Left lung (tissue), 10 donors: ENCODE data around the gene LRSAM1. TPM values are rescaled to one million over a fixed set of nuclear protein-coding genes. Genes with fewer than 3 reads are reported as not detected.

Source experiments
- ATAC-seq: fragments of 200-7000 bp; cut with Tn5 transposase; one replicate; pipeline ENCODE4 v1.9.1; 2020; ENCODE audit warnings: moderate library complexity
- DNase-seq, 4 donors: peaks; one replicate each; pipeline ENCODE4 v3.0.0-alpha.2; 2013 to 2020
- H3K27ac ChIP-seq, 2 donors: fragments of 200-600 bp; sonication (generic) in 1 of 2; one replicate each; pipeline versions ENCODE4 v1.5.0 to v1.8.0; 2020 to 2021
- H3K27me3 ChIP-seq, 2 donors: fragments of 200-600 bp; sonication (generic) in 1 of 2; one replicate each; pipeline versions ENCODE4 v1.5.0 to v1.8.0; 2020 to 2021
- H3K36me3 ChIP-seq, 2 donors: fragments of 200-600 bp; sonication (generic) in 1 of 2; one replicate each; pipeline versions ENCODE4 v1.5.0 to v1.8.0; 2020 to 2021
- H3K4me1 ChIP-seq, 2 donors: fragments of 200-600 bp; one replicate each; pipeline ENCODE4 v1.8.0; 2021
- H3K4me3 ChIP-seq, 2 donors: fragments of 200-600 bp; sonication (generic) in 1 of 2; one replicate each; pipeline versions ENCODE4 v1.5.0 to v1.8.0; 2020 to 2021; ENCODE audit warnings: mild to moderate bottlenecking in 1 of 2
- H3K9me3 ChIP-seq, 2 donors: fragments of 200-600 bp; sonication (generic) in 1 of 2; one replicate each; pipeline versions ENCODE4 v1.5.0 to v1.8.0; 2020 to 2021
- intact Hi-C, 2 donors: fragments of 100-400 bp; cut with DNase I; formaldehyde crosslinking; loops; one replicate each; pipeline versions ENCODE4 v1.11.2 to v1.14.2; 2022
- polyA plus RNA-seq, 6 donors: library from polyadenylated mRNA; unstranded; fragments of 120-200 nt; gene quantifications; one replicate each; pipeline ENCODE4 v1.2.1, GENCODE V29; 2013; ENCODE audit not compliant: insufficient read length in 6 of 6
- total RNA-seq, 2 donors: library from RNA; stranded (reverse); fragmentation: NEBNext Ultra II Directional; extraction: Animal tissue kit (Norgen Biotek cat#: 25700); gene quantifications; one replicate each; pipeline ENCODE4 v1.2.1, GENCODE V29; 2021
- TF ChIP-seq, protein P1 (sequence below), 2 donors: fragments of 200-600 bp; sonication (generic) in 1 of 2; IDR thresholded peaks; one replicate each; pipeline versions ENCODE4 v1.5.0 to v1.8.0; 2021; ENCODE audit warnings: antibody characterized with exemption in 2 of 2
- donor health status: DM: no; HTN: yes; CAD: no.
- donor health status: DM: no; HTN: no; CAD: no.

Gene LRSAM1
- total and polyA plus RNA-seq, 8 donors: 16.4 to 24.4 (median 19.4) TPM

DNA sequence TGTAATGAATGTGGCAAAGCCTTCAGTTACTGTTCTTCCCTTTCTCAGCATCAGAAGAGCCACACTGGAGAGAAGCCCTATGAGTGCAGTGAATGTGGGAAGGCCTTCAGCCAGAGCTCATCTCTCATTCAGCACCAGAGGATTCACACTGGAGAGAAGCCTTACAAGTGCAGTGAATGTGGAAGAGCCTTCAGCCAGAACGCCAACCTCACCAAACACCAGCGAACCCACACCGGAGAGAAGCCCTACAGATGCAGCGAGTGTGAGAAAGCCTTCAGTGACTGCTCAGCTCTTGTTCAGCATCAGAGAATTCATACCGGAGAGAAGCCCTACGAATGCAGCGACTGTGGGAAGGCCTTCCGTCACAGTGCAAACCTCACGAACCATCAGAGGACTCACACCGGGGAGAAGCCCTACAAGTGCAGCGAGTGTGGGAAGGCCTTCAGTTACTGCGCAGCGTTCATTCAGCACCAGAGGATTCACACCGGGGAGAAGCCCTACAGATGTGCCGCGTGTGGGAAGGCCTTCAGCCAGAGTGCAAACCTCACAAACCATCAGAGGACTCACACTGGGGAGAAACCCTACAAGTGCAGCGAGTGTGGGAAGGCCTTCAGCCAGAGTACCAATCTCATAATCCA lies 6.9 kb upstream of the LRSAM1 start:
- ATAC-seq (no peak), DNase-seq (no peak)
- Histone ChIP-seq H3K4me3 (no peak overlapping the region), H3K36me3 (peaks cover 0 to 100% of the 10 kb centered on the region in 2 donors), H3K9me3 (peaks cover 0 to 5% of the 10 kb centered on the region in 2 donors), H3K4me1 (peaks cover 8 to 24% of the 10 kb centered on the region in 2 donors), H3K27ac (no peak overlapping the region), H3K27me3 (no peaks in the 10 kb centered on the region)
- intact Hi-C loops: no loop called here
- TF ChIP-seq, protein P1, sequence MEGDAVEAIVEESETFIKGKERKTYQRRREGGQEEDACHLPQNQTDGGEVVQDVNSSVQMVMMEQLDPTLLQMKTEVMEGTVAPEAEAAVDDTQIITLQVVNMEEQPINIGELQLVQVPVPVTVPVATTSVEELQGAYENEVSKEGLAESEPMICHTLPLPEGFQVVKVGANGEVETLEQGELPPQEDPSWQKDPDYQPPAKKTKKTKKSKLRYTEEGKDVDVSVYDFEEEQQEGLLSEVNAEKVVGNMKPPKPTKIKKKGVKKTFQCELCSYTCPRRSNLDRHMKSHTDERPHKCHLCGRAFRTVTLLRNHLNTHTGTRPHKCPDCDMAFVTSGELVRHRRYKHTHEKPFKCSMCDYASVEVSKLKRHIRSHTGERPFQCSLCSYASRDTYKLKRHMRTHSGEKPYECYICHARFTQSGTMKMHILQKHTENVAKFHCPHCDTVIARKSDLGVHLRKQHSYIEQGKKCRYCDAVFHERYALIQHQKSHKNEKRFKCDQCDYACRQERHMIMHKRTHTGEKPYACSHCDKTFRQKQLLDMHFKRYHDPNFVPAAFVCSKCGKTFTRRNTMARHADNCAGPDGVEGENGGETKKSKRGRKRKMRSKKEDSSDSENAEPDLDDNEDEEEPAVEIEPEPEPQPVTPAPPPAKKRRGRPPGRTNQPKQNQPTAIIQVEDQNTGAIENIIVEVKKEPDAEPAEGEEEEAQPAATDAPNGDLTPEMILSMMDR (IDR thresholded peaks at IDR 0.05): no peak

DNA sequence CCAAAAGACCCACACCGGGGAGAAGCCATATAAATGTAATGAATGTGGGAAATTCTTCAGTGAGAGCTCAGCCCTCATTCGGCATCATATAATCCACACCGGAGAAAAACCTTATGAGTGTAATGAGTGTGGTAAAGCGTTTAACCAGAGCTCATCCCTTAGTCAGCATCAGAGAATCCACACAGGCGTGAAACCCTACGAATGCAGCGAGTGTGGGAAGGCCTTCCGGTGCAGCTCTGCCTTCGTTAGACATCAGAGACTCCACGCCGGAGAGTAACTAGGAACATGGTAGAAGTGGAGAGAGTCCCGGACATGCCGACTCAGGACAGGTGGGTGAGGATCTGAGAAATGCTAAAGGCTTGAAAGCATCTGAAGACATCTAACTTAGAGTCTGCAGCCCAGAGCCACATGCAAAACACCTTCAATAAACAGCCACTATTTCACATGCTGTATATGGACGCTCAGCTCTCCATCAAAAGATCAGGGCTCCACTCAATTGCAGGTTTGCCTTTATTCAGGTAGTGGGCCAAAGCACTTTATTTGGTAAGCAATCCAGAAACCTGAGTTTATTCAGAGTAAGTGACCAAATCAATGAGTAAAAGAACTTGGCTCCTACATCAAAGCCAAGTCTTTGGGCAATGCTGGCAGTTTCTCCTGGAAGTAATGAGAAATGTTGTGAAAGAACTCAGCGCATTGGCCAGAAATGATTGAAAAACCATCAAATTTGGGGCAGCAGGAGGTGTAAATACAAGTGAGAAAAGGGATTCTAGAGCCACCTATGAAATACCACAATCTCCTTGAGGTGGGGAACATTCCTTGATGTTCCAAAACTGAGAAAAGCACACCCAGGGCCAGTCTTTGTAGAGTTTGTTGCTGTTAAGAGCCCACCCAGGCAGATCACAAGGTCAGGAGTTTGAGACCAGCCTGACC lies 6.1 kb upstream of the LRSAM1 start:
- Histone ChIP-seq H3K9me3 (peaks cover 0 to 5% of the 10 kb centered on the region in 2 donors), H3K27me3 (no peaks in the 10 kb centered on the region), H3K4me1 (peaks cover 14 to 32% of the 10 kb centered on the region in 2 donors), H3K4me3 (no peak overlapping the region), H3K36me3 (peaks cover 0 to 100% of the 10 kb centered on the region in 2 donors), H3K27ac (no peak overlapping the region)
- intact Hi-C loops: no loop called here
- ATAC-seq (no peak), DNase-seq (no peak)
- TF ChIP-seq, protein P1 (IDR thresholded peaks at IDR 0.05): no peak

DNA sequence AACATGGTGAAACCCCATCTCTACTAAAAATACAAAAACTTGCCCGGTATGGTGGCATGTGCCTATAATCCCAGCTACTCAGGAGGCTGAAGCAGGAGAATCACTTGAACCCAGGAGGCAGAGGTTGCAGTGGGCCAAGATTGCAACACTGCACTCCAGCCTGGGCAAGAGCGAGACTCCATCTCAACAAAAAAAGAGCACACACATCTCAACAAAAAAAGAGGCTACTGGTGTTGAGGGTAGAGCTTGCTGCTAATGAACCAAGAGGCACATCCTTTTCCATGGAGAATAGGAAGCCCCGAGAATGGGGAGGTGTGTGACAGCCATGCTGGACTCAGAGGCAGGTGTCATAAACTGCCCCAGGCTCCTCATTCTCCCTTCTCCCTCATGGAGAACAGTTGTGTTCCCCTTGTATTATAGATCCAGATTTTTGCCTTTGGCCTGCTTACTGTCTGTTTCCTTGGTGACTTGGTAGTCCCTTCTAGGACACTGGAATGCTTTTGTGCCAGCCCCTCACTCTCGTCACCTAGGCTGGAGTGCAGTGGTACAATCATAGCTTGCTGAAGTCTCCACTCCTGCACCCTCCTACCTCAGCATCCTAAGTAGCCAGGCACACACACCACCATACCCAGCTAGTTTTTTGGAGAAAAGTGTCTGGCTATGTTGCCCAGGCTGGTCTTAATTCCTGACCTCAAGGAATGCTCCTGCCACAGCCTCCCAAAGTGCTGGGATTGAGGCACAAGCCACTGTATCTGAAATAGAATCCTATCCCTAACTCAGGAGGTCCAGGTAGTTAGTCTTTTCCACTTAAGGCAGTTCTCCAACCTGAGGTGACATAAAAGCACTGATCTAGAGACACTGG lies 5.2 kb upstream of the LRSAM1 start:
- no peaks in the 10 kb centered on the region for H3K27me3 ChIP-seq
- H3K36me3 ChIP-seq: peaks cover 0 to 94% of the 10 kb centered on the region in 2 donors
- no peak overlapping the region for H3K4me3 ChIP-seq
- peaks cover 14 to 37% of the 10 kb centered on the region in 2 donors for H3K4me1 ChIP-seq
- H3K27ac ChIP-seq: no peak overlapping the region
- TF ChIP-seq, protein P1 (IDR thresholded peaks at IDR 0.05): no peak
- ATAC-seq (no peak), DNase-seq (no peak)
- H3K9me3 ChIP-seq: peaks cover 0 to 5% of the 10 kb centered on the region in 2 donors
- intact Hi-C loops: no loop called here

DNA sequence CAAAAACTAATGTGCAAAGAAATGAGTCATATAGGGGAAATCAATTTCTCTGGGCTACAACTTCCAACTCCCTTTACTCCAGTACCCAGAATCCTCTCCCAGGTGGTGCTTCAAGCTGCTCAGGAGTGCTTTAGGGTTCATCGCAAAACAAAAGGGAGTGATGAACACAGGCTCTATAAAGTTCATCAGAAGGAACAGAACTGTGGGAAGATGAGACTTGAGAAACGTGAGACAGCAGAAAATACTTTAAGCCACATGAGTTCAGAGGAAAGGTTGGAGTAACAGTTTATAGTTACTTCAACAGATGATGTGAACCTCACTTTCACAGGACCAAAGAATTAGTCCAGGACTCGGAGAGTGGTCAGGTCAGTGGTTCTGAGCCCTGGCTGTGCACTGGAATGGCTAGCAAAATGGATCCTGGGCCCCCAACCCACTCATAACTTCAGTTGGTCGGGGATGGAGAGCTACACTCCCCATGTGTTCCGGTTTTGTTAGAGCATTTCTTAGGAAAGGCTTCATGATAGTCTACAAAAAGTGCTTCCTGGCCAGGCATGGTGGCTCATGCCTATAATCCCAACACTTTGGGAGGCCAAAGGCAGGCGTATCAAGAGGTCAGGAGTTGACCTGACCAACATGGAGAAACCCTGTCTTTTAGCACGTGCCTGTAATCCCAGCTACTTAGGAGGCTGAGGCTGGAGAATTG lies 4.4 kb upstream of the LRSAM1 start:
- no peak overlapping the region for H3K27ac ChIP-seq
- peaks cover 0 to 86% of the 10 kb centered on the region in 2 donors for H3K36me3 ChIP-seq
- DNase-seq: no peak

More for the DNA sequence above, 4.4 kb upstream of the LRSAM1 start:
- Histone ChIP-seq H3K9me3 (peaks cover 0 to 5% of the 10 kb centered on the region in 2 donors), H3K4me3 (no peak overlapping the region), H3K27me3 (no peaks in the 10 kb centered on the region), H3K4me1 (peaks cover 14 to 37% of the 10 kb centered on the region in 2 donors)
- TF ChIP-seq, protein P1 (IDR thresholded peaks at IDR 0.05): no peak
- intact Hi-C loops: no loop called here
- ATAC-seq: no peak
